Renal cortex interstitium (tissue), 15 donors: ENCODE data around the gene PDE6A. TPM values are rescaled to one million over a fixed set of nuclear protein-coding genes. Genes with fewer than 3 reads are reported as not detected.

ENCODE experiments used
- DNase-seq, 11 donors: peaks; one replicate each; pipeline ENCODE4 v3.0.0-alpha.2; 2013; ENCODE audit warnings: low read depth in 9 of 11, low spot score in 4 of 11; ENCODE audit errors: extremely low read depth in 1 of 11
- long read RNA-seq, 16 experiments: transcript quantifications; one replicate each; lab custom pipeline, GENCODE V29; 2026
- polyA plus RNA-seq, 3 donors: library from polyadenylated mRNA; unstranded; fragments of 120-200 nt; gene quantifications; one replicate each; pipeline ENCODE4 v1.2.1, GENCODE V29; 2013; ENCODE audit not compliant: insufficient read length in 3 of 3

The PDE6A gene
- under 1 TPM; 0.12 to 0.16 (median 0.14) TPM for polyA plus RNA-seq
- long read RNA-seq, donor 1: 0 reads
- long read RNA-seq, donor 2: 0 reads
- long read RNA-seq, donor 3: 0 reads
- long read RNA-seq, donor 4: 0 reads
- long read RNA-seq, donor 5: 0 reads
- long read RNA-seq, donor 6: 0 reads
- long read RNA-seq, donor 7: 0 reads
- long read RNA-seq, donor 8: 0 reads
- long read RNA-seq, donor 9: 0 reads
- long read RNA-seq, donor 10: 0 reads
- long read RNA-seq, donor 11: 0 reads
- long read RNA-seq, donor 12: 0 reads
- long read RNA-seq, donor 13: 0 reads
- long read RNA-seq, donor 14: 0 reads
- long read RNA-seq, donor 15: 0 reads
- long read RNA-seq, donor 16: 0 reads

GRCh38 chr5:149944666-149945065, at the start of gene PDE6A:
Gene PDE6A (minus strand): TSS chr5:149944793. CDS start chr5:149944673, 120 bp downstream.
- no peak for DNase-seq

GRCh38 chr5:149993471-149993870, 48.9 kb upstream of the PDE6A start:
- DNase-seq: no peak

- peak in 9 of 11 donors; percentile 60 to 83 (median 66) for DNase-seq
Observed at GRCh38 chr5:149990518-149991376, 46.2 kb upstream of the PDE6A start.

GRCh38 chr5:149988126-149988525, 43.5 kb upstream of the PDE6A start:
- no peak for DNase-seq

- no peak for DNase-seq
Observed at GRCh38 chr5:149982505-149982904, 37.9 kb upstream of the PDE6A start.

GRCh38 chr5:149981206-149981605, 36.6 kb upstream of the PDE6A start:
- no peak for DNase-seq

GRCh38 chr5:149979896-149980295, 35.3 kb upstream of the PDE6A start:
- no peak for DNase-seq

GRCh38 chr5:149975409-149975808, 30.8 kb upstream of the PDE6A start:
- no peak for DNase-seq

GRCh38 chr5:149969181-149969930, 24.8 kb upstream of the PDE6A start:
- DNase-seq: no peak

GRCh38 chr5:149966946-149967345, 22.4 kb upstream of the PDE6A start:
- DNase-seq: no peak

- no peak for DNase-seq
Observed at GRCh38 chr5:149963729-149964128, 19.1 kb upstream of the PDE6A start.

- DNase-seq: no peak
Observed at GRCh38 chr5:149962601-149963300, 18.2 kb upstream of the PDE6A start.

GRCh38 chr5:149961957-149962409, 17.4 kb upstream of the PDE6A start:
- DNase-seq: no peak

GRCh38 chr5:149961186-149961685, 16.6 kb upstream of the PDE6A start:
- no peak for DNase-seq

GRCh38 chr5:149960272-149961185, 15.9 kb upstream of the PDE6A start, which contains the start of gene SLC26A2:
Gene SLC26A2 (plus strand): TSS chr5:149960758. CDS start chr5:149977653, 16,895 bp downstream.
- peak; percentile 84 to 97 (median 94) for DNase-seq

GRCh38 chr5:149959406-149960236, 15.0 kb upstream of the PDE6A start:
- DNase-seq: no peak

- peak in 1 of 11 donors; percentile 50 for DNase-seq
Observed at GRCh38 chr5:149957855-149958254, 13.3 kb upstream of the PDE6A start.
